SK-N-SH (cell line): Measurements from ENCODE around the gene ZNF563. TPM values are rescaled to one million over a fixed set of nuclear protein-coding genes. Genes with fewer than 3 reads are reported as not detected.

Experiments used
- CTCF ChIA-PET: fragments of 300-600, 350-600 bp; formaldehyde crosslinking; extraction: SDS; loops from one replicate; lab custom pipeline; 2021; lab: Yijun Ruan, JAX
- POLR2A ChIA-PET: fragments of 350-600 bp; sonication (Branson Sonifier 250); formaldehyde crosslinking; extraction: SDS; loops from one replicate; lab custom pipeline; 2020; ENCODE audit warnings: antibody characterized with exemption, inconsistent platforms; lab: Yijun Ruan, JAX
- DNase-seq: peaks from one replicate; pipeline ENCODE4 v3.0.0; 2012
- H2AFZ ChIP-seq: fragments of 200-600 bp; sonication (generic); 2 replicates; pipeline ENCODE4 v1.8.1; 2016; ENCODE audit warnings: antibody characterized with exemption, mild to moderate bottlenecking, low read depth
- H3F3A ChIP-seq: fragments of 200-600 bp; sonication (generic); replicated peaks from 2 replicates; pipeline ENCODE3; 2016; ENCODE audit warnings: antibody characterized with exemption, mild to moderate bottlenecking; ENCODE audit not compliant: insufficient read depth
- H3K27ac ChIP-seq, 2 experiments: fragments of 200-500 bp in 1 of 2; fragments of 200-600 bp in 1 of 2; sonication (Bioruptor generic) in 1 of 2; sonication (generic), shearing (Covaris generic) in 1 of 2; 2 replicates each; pipeline versions ENCODE4 v1.5.1 to v1.6.1; 2014 to 2016; ENCODE audit warnings: low read depth in 2 of 2, inconsistent platforms in 1 of 2, low read length in 1 of 2, mild to moderate bottlenecking in 1 of 2, mixed read lengths in 1 of 2
- H3K27me3 ChIP-seq: fragments of 200-600 bp; sonication (generic), shearing (Covaris generic); 2 replicates; pipeline ENCODE4 v1.6.1; 2016; ENCODE audit warnings: mixed run types; ENCODE audit not compliant: insufficient read depth
- H3K36me3 ChIP-seq, 2 experiments: fragments of 200-500 bp in 1 of 2; fragments of 200-600 bp in 1 of 2; sonication (Bioruptor generic) in 1 of 2; sonication (generic) in 1 of 2; replicated peaks in 1 of 2; 2 replicates each; pipeline versions ENCODE3 to v1.5.1; 2014 to 2016; ENCODE audit warnings: low read length in 1 of 2, mild to moderate bottlenecking in 1 of 2; ENCODE audit not compliant: insufficient read depth in 2 of 2, control insufficient read depth in 1 of 2
- H3K4me1 ChIP-seq, 2 experiments: fragments of 200-500 bp in 1 of 2; fragments of 200-600 bp in 1 of 2; sonication (Bioruptor generic) in 1 of 2; sonication (generic), shearing (Covaris generic) in 1 of 2; 2 replicates each; pipeline versions ENCODE4 v1.5.1 to v1.6.1; 2014 to 2016; ENCODE audit warnings: low read depth in 1 of 2, low read length in 1 of 2, mixed run types in 1 of 2; ENCODE audit not compliant: insufficient read depth in 2 of 2, control insufficient read depth in 1 of 2
- H3K4me2 ChIP-seq: fragments of 200-600 bp; sonication (generic), shearing (Covaris generic); 2 replicates; pipeline ENCODE4 v1.6.1; 2017; ENCODE audit warnings: mixed run types
- H3K4me3 ChIP-seq, 2 experiments: fragments of 200-500 bp in 1 of 2; fragments of 200-600 bp in 1 of 2; sonication (Bioruptor generic) in 1 of 2; sonication (generic), shearing (Covaris generic) in 1 of 2; 2 replicates each; pipeline versions ENCODE4 v1.5.1 to v1.8.1; 2014 to 2016; ENCODE audit warnings: low read depth in 2 of 2, inconsistent platforms in 1 of 2, low read length in 1 of 2, mild to moderate bottlenecking in 1 of 2, mixed read lengths in 1 of 2, moderate library complexity in 1 of 2
- H3K79me2 ChIP-seq: fragments of 200-600 bp; sonication (generic); 2 replicates; pipeline ENCODE4 v1.8.1; 2017; ENCODE audit warnings: mild to moderate bottlenecking; ENCODE audit not compliant: insufficient read depth
- H3K9ac ChIP-seq: fragments of 200-600 bp; sonication (generic); 2 replicates; pipeline ENCODE4 v1.6.1; 2017; ENCODE audit warnings: mixed run types
- H3K9me2 ChIP-seq: fragments of 200-600 bp; sonication (generic); 2 replicates; pipeline ENCODE4 v1.6.1; 2017; ENCODE audit warnings: mixed run types
- H3K9me3 ChIP-seq: fragments of 200-600 bp; sonication (generic); 2 replicates; pipeline ENCODE4 v1.6.1; 2017; ENCODE audit warnings: mixed run types, mild to moderate bottlenecking, moderate library complexity
- H4K20me1 ChIP-seq: fragments of 200-600 bp; sonication (generic); 2 replicates; pipeline ENCODE4 v1.6.1; 2017; ENCODE audit warnings: mild to moderate bottlenecking, mixed run types; ENCODE audit not compliant: insufficient read depth
- CTCF ChIP-seq: fragments of 200-600 bp; sonication (generic); IDR thresholded peaks from 2 replicates; pipeline ENCODE4 v1.6.1; 2017; ENCODE audit warnings: antibody characterized with exemption, mild to moderate bottlenecking, moderate library complexity
- ELF1 ChIP-seq: IDR thresholded peaks from 2 replicates; pipeline ENCODE4 v1.4.0; 2012
- FOSL2 ChIP-seq: IDR thresholded peaks from 2 replicates; pipeline ENCODE4 v1.4.0; 2012; ENCODE audit warnings: low read depth, mild to moderate bottlenecking, moderate library complexity, borderline replicate concordance
- GABPA ChIP-seq: IDR thresholded peaks from 2 replicates; pipeline ENCODE4 v1.4.0; 2012; ENCODE audit warnings: low read depth, mild to moderate bottlenecking
- GATA2 ChIP-seq: sonication (generic); formaldehyde crosslinking; IDR thresholded peaks from 2 replicates; pipeline ENCODE4 v1.5.0; 2020; ENCODE audit warnings: mild to moderate bottlenecking, missing genetic modification reagents
- IRF3 ChIP-seq: fragments of 150-350 bp; IDR thresholded peaks from 2 replicates; pipeline ENCODE4 v1.6.1; 2016; ENCODE audit warnings: mild to moderate bottlenecking, low read depth, low read length
- MEF2A ChIP-seq: IDR thresholded peaks from 2 replicates; pipeline ENCODE4 v1.4.0; 2012; ENCODE audit warnings: low read depth, borderline replicate concordance
- MXI1 ChIP-seq: IDR thresholded peaks from 2 replicates; pipeline ENCODE4 v1.6.1; 2012; ENCODE audit warnings: mild to moderate bottlenecking, low read depth, low read length, improper control_type of control experiment
- REST ChIP-seq: IDR thresholded peaks from 2 replicates; pipeline ENCODE4 v1.6.1; 2012; ENCODE audit warnings: mild to moderate bottlenecking, low read depth, low read length, moderate library complexity
- SIN3A ChIP-seq: IDR thresholded peaks from 2 replicates; pipeline ENCODE4 v1.6.1; 2012; ENCODE audit warnings: low read depth, mild to moderate bottlenecking, low read length, moderate library complexity, borderline replicate concordance
- TAF1 ChIP-seq: IDR thresholded peaks from 2 replicates; pipeline ENCODE4 v1.6.1; 2012; ENCODE audit warnings: low read depth, mild to moderate bottlenecking, low read length, moderate library complexity, borderline replicate concordance
- USF1 ChIP-seq: IDR thresholded peaks from 2 replicates; pipeline ENCODE4 v1.4.0; 2012; ENCODE audit warnings: low read depth, borderline replicate concordance
- WGBS: methylation state at CpG from one replicate; pipeline ENCODE4 v1.1.6; 2017; ENCODE audit warnings: low lambda C conversion rate; 5-methylcytosine and 5-hydroxymethylcytosine counted together
- polyA plus RNA-seq, 3 experiments: library from polyadenylated mRNA; depleted of rRNA; stranded (reverse); fragments of >200 nt; gene quantifications; 2 replicates each; pipeline ENCODE4 v1.2.3, GENCODE V29; 2012

ZNF563 gene
- polyA plus RNA-seq, 1 of the 3 experiments (the other 2 are of a cell fraction), result 0.99 TPM

- H3K36me3 ChIP-seq, result no peaks in the 10 kb centered on the region
- no peaks in the 10 kb centered on the region for H3K9me2 ChIP-seq
- no peaks in the 10 kb centered on the region for H3K4me1 ChIP-seq
- CTCF ChIA-PET, result interaction anchor here (1.2 kb wide), 1 partner anchor 315 kb away, joined by 3 read pairs; no protein-coding TSS in a partner anchor
- TF ChIP-seq GABPA (no peak), CTCF (no peak), MEF2A (no peak)
- H3K27ac ChIP-seq, result no peak overlapping the region
- no peak overlapping the region for H3K4me2 ChIP-seq
- POLR2A ChIA-PET, result no interaction called here
- no peaks in the 10 kb centered on the region for H4K20me1 ChIP-seq
- no peak overlapping the region for H3K4me3 ChIP-seq
- H3K79me2 ChIP-seq, result no peaks in the 10 kb centered on the region
- no peaks in the 10 kb centered on the region for H3K27me3 ChIP-seq
- H3K9me3 ChIP-seq, result 0 out of 2 replicates have a peak, but pooled peaks cover 3% of the 10 kb centered on the region
- H3F3A ChIP-seq, result no peaks in the 10 kb centered on the region
- no peak overlapping the region for H3K9ac ChIP-seq
- DNase-seq, result no peak
- no peak overlapping the region for H2AFZ ChIP-seq
- 0% methylated on average over 1 of the region's 1 CpG for WGBS
Observed at GRCh38 chr19:12374026-12374425, 40.6 kb upstream of the ZNF563 start.

GRCh38 chr19:12365236-12366162 lies 32.1 kb upstream of the ZNF563 start, which contains the start of gene ZNF442:
ZNF442 (minus strand) TSS chr19:12365683; CDS start chr19:12363631, 2,052 bp downstream.
- POLR2A ChIA-PET, result interaction anchor here (0.5 to 1.9 kb wide), 10 partner anchors 32 to 306 kb away, joined by 3 to 15 read pairs (median 5); partner anchors contain the start of genes ZNF20, ZNF44, ZNF443 and ZNF563
- CTCF ChIA-PET, result interaction anchor here (0.5 to 1.4 kb wide), 5 partner anchors 32 to 556 kb away, joined by 3 to 7 read pairs (median 3); partner anchors contain the start of genes ZNF44, ZNF563 and ZNF799
- Histone ChIP-seq H3F3A (peaks cover 4% of the 10 kb centered on the region), H3K4me3 (peak within 1 kb of the TSS; percentile 78 to 83), H3K27me3 (no peaks in the 10 kb centered on the region), H3K36me3 (peaks cover 0 to 3% of the 10 kb centered on the region in 2 experiments), H4K20me1 (no peaks in the 10 kb centered on the region), H2AFZ (peak within 1 kb of the TSS; percentile 86), H3K9me2 (no peaks in the 10 kb centered on the region), H3K9ac (peak within 1 kb of the TSS; percentile 81), H3K27ac (peak within 1 kb of the TSS; percentile 54 to 66), H3K79me2 (no peaks in the 10 kb centered on the region), H3K4me2 (peak within 1 kb of the TSS; percentile 76), H3K4me1 (no peaks in the 10 kb centered on the region; a peak in 1 of 4 replicates), H3K9me3 (no peaks in the 10 kb centered on the region)
- WGBS, result 7% methylated on average over 21 of the region's 51 CpGs
- DNase-seq, result peak; percentile 96
- peak; percentile 51 for TF ChIP-seq IRF3
- TF ChIP-seq GATA2 (CRISPR knock-in tag), result peak; percentile 41; the same call in 1 of the 2 replicates
- peak; percentile 84 for TF ChIP-seq TAF1
- TF ChIP-seq FOSL2, result no peak
- TF ChIP-seq CTCF, result peak; percentile 61
- peak; percentile 68 for TF ChIP-seq ELF1
- no peak for TF ChIP-seq USF1
- TF ChIP-seq SIN3A, result peak; percentile 46; the same call in 1 of the 2 replicates
- TF ChIP-seq REST, result 0 out of 2 replicates have a peak, but pooled peaks have one; percentile 16
- peak; percentile 86; the same call in 1 of the 2 replicates for TF ChIP-seq MXI1
